Esophagus mucosa (tissue), 1 donor: ENCODE results near the gene CHCHD4. TPM values are rescaled to one million over a fixed set of nuclear protein-coding genes. Genes with fewer than 3 reads are reported as not detected.

Source experiments
- ATAC-seq: fragments of 200-7000 bp; cut with Tn5 transposase; one replicate; pipeline ENCODE4 v1.9.1; 2020
- total RNA-seq: library from RNA; stranded (reverse); gene quantifications from one replicate; pipeline ENCODE4 v1.2.4, GENCODE V29; 2023
- donor health status: DM: yes; HTN: yes; CAD: no.

CHCHD4 gene
- total RNA-seq, 1 donor from 2014 or later = 13.0 TPM

GRCh38 chr3:14148041-14148985 is 23.6 kb upstream of the CHCHD4 start:
- ATAC-seq = no peak

- no peak for ATAC-seq
These were observed 22.9 kb upstream of the CHCHD4 start for GRCh38 chr3:14147617-14148016.

- ATAC-seq = no peak
These were observed 22.4 kb upstream of the CHCHD4 start for GRCh38 chr3:14147066-14147435.

GRCh38 chr3:14146381-14147065 is 21.9 kb upstream of the CHCHD4 start:
- no peak for ATAC-seq

GRCh38 chr3:14145670-14146380 is 21.2 kb upstream of the CHCHD4 start:
- ATAC-seq = no peak

GRCh38 chr3:14145236-14145635 is 20.6 kb upstream of the CHCHD4 start:
- no peak for ATAC-seq

- peak; percentile 82 for ATAC-seq
These were observed 19.9 kb upstream of the CHCHD4 start for GRCh38 chr3:14144423-14145075.

- ATAC-seq = no peak
These were observed 18.9 kb upstream of the CHCHD4 start for GRCh38 chr3:14143271-14144225.

GRCh38 chr3:14142567-14143270 is 18.0 kb upstream of the CHCHD4 start:
- no peak for ATAC-seq

- ATAC-seq = no peak
These were observed 17.1 kb upstream of the CHCHD4 start for GRCh38 chr3:14141602-14142341.

- no peak for ATAC-seq
These were observed 16.5 kb upstream of the CHCHD4 start for GRCh38 chr3:14141144-14141543.

GRCh38 chr3:14140668-14141067 is 16.0 kb upstream of the CHCHD4 start:
- no peak for ATAC-seq

- no peak for ATAC-seq
These were observed 15.1 kb upstream of the CHCHD4 start for GRCh38 chr3:14139771-14140170.

- ATAC-seq = no peak
These were observed 14.4 kb upstream of the CHCHD4 start for GRCh38 chr3:14138878-14139655.

GRCh38 chr3:14138109-14138877 is 13.6 kb upstream of the CHCHD4 start:
- ATAC-seq = no peak

GRCh38 chr3:14137445-14137844 is 12.8 kb upstream of the CHCHD4 start:
- ATAC-seq = peak; percentile 50

- peak; percentile 78 for ATAC-seq
These were observed 12.3 kb upstream of the CHCHD4 start for GRCh38 chr3:14137004-14137403.

- ATAC-seq = no peak
These were observed 10.9 kb upstream of the CHCHD4 start for GRCh38 chr3:14135581-14135980.
